ENCODE data around the gene SLC25A38.

- TF ChIP-seq, protein P1, sequence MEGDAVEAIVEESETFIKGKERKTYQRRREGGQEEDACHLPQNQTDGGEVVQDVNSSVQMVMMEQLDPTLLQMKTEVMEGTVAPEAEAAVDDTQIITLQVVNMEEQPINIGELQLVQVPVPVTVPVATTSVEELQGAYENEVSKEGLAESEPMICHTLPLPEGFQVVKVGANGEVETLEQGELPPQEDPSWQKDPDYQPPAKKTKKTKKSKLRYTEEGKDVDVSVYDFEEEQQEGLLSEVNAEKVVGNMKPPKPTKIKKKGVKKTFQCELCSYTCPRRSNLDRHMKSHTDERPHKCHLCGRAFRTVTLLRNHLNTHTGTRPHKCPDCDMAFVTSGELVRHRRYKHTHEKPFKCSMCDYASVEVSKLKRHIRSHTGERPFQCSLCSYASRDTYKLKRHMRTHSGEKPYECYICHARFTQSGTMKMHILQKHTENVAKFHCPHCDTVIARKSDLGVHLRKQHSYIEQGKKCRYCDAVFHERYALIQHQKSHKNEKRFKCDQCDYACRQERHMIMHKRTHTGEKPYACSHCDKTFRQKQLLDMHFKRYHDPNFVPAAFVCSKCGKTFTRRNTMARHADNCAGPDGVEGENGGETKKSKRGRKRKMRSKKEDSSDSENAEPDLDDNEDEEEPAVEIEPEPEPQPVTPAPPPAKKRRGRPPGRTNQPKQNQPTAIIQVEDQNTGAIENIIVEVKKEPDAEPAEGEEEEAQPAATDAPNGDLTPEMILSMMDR (conservative IDR thresholded peaks at IDR 0.05 in 1 of 2, IDR thresholded peaks at IDR 0.05 in 1 of 2; ENCODE audit: extremely low read depth in 1 of 2, insufficient read depth in 1 of 2, low read depth in 1 of 2, low read length in 2 of 2): no peak
- TF ChIP-seq EZH2 (IDR thresholded peaks at IDR 0.05; ENCODE audit: borderline replicate concordance, low read length): no peak
Measured at GRCh38 chr3:39445927-39446326, 62.8 kb downstream of the SLC25A38 start.
